GM10248 (cell line): Measurements from ENCODE around the gene SLC25A23.
"Not testable (repeated sequence)": the region's sequence is repeated elsewhere in the genome, so short reads cannot be mapped to it uniquely, and the experiment has no call there.

ENCODE experiments used
- CTCF ChIA-PET: fragments of 300-600 bp; sonication (Branson Sonifier 250); formaldehyde crosslinking; extraction: SDS; loops from one replicate; lab custom pipeline; 2021; ENCODE audit warnings: antibody characterized with exemption; lab: Yijun Ruan, JAX
- POLR2A ChIA-PET: fragments of 350-650 bp; sonication (Branson Sonifier 250); formaldehyde crosslinking; extraction: SDS; loops from one replicate; lab custom pipeline; 2020; ENCODE audit warnings: antibody characterized with exemption; lab: Yijun Ruan, JAX
- DNase-seq: peaks from one replicate; pipeline ENCODE4 v3.0.0; 2012; ENCODE audit errors: extremely low spot score
- TF ChIP-seq, protein P1 (sequence below): IDR thresholded peaks from 2 replicates; pipeline ENCODE4 v1.5.1; 2012; ENCODE audit warnings: mild to moderate bottlenecking, low read depth; ENCODE audit errors: extremely low read depth, missing control alignments, control extremely low read depth

Gene SLC25A23

DNA sequence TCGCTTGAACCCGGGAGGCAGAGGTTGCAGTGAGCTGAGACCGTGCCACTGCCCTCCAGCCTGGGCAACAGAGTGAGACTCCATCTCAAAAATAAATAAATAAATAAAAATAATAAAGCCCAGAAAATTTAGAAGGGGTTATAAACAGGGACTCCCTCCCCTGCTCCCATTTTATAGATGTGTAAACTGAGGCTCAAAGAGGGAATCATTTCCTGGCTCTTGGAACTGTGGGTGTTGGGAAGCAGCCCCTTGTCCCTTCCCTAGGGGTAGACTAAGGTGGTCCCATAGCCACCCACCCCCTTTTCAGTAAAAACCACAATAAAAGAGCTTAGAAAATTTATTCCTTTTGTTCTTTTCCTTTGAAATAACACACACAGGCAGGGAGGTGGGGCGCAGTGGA, 19.8 kb downstream of the SLC25A23 start:
- CTCF ChIA-PET = no interaction called here
- TF ChIP-seq, protein P1, sequence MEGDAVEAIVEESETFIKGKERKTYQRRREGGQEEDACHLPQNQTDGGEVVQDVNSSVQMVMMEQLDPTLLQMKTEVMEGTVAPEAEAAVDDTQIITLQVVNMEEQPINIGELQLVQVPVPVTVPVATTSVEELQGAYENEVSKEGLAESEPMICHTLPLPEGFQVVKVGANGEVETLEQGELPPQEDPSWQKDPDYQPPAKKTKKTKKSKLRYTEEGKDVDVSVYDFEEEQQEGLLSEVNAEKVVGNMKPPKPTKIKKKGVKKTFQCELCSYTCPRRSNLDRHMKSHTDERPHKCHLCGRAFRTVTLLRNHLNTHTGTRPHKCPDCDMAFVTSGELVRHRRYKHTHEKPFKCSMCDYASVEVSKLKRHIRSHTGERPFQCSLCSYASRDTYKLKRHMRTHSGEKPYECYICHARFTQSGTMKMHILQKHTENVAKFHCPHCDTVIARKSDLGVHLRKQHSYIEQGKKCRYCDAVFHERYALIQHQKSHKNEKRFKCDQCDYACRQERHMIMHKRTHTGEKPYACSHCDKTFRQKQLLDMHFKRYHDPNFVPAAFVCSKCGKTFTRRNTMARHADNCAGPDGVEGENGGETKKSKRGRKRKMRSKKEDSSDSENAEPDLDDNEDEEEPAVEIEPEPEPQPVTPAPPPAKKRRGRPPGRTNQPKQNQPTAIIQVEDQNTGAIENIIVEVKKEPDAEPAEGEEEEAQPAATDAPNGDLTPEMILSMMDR = no peak
- POLR2A ChIA-PET = no interaction called here
- no peak for DNase-seq

DNA sequence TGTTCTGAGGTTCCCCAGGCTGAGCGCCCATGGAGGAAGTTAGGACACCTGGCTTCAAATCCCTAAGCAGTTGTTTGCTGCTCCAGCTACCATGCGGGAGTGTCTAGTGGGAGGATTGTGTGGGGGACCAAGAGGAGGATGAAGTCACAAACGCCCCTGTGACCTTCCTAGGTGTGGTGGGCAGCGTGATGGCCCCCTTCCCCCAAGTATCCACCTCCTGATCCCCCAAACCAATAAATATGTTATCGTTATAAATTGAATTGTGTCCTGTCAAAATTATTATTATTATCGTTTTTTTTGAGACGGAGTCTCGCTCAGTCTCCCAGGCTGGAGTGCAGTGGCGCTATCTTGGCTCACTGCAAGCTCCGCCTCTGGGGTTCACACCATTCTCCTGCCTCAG, 25.9 kb downstream of the SLC25A23 start, which contains the start of gene SLC25A41:
Gene SLC25A41, minus strand, starts transcription at position 101 of the 400 bp plus-strand sequence. Its CDS starts 70 bp downstream, at position 31.
- ChIA-PET CTCF (no interaction called here), POLR2A (no interaction called here)
- no peak for DNase-seq
- TF ChIP-seq, protein P1 = no peak

DNA sequence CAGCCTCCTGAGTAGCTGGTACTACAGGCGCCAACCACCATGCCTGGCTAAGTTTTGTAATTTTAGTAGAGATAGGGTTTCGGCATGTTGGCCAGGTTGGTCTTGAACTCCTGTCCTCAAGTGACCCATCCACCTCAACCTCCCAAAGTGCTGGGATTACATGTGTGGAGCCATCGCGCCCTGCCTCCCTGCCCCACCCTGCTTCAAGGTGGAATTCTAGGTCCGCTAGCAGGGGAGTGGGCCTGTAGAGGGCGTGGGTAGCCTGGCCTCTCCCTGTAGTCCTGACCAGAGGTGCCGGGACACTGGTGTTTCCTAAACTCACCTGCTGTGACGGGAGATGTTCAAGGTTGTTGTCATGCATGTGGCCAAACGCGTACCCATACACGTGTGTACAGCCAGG, 26.4 kb downstream of the SLC25A23 start:
- ChIA-PET CTCF (no interaction called here), POLR2A (no interaction called here)
- no peak for DNase-seq
- TF ChIP-seq, protein P1 = no peak

DNA sequence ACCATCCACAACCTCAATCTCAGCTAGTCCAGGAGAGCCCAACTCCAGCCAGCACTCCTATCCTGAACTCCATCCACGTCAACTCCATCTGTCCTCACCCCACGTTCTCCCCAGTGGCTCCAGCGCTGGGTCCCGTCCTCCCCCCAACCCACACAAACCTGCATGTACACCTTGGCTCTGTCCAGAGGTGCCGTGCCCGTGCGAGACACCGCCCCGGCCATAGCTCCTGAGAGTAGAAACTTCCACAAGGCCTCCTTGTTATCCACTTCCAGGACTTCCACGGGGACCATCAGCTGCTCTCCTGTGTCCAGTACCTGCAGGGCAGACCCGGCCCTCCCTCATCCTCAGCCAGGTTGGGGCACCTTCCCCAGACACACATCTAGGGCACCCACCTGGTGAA, 27.7 kb downstream of the SLC25A23 start:
- POLR2A ChIA-PET = interaction anchor here (0.6 kb wide), 1 partner anchor 61 kb away, joined by 5 read pairs; no protein-coding TSS in a partner anchor
- CTCF ChIA-PET = no interaction called here
- no peak for DNase-seq
- TF ChIP-seq, protein P1 = no peak

DNA sequence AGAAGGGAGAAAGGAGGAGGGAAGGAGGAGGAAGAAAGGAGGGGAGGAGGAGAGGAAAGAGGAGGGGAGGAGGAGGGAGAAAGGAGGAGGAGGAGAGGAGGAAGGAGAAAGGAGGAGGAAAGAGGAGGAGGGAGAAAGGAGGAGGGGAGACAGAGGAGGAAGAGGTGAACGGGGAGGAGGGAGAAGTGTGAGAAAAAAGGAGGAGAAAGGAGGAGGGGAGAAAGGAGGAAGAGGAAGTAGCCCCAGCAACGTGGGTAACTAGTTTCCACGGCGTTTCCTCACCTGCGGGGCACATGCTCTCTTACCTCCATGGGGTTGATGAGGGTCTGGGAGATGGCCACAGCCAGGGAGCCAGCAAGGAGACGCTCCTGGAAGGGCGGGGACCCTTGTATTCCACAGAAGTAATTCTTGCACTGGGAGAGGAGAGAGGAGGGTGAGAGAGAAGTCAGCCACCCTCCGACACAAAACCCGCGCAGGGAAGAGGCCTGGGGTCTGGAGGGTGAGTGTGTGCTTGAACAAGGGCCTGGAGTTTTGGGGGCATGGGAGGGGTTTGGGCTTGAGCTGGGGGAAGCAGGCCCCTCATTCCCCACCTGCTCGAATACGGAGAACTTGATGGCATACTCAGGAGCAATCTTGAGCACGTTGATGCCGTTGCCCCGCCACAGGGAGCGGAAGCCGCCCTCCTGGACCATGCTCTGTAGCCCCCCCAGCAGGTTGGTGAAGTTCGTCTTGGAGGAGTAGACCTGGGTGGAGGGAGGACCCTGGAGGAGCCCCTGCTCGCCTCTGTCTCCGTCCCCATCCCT, 30.0 kb downstream of the SLC25A23 start:
- ChIA-PET POLR2A (no interaction called here), CTCF (interaction anchor here (1.2 kb wide), 1 partner anchor 52 kb away, joined by 3 read pairs; the partner anchor contains the start of gene DENND1C)
- TF ChIP-seq, protein P1 = no peak
- DNase-seq = no peak

DNA sequence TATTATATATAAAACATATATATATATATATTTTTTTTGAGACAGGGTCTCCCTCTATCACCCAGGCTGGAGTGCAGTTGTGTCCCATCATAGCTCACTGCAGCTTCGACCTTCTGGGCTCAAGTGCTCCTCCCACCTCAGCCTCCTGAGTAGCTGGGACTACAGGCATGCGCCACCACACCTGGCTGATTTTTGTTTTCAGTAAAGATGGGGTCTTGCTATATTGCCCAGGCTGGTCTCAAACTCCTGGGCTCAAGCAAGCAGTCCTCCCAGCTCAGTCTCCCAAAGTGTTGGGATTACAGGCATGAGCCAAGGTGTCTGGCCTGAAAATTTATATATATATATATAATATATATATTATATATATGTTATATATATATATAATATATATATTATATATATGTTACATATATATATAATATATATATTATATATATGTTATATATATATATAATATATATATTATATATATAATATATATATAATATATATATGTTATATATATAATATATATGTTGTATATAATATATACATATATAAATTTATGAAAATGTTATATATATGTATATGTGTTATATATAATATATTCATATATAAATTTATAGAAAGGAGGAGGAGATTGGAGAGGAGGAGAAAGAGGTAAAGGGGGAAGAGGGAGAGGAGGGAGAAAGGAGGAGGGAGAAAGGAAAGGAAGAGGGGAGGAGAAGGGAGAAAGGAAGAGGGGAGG, 30.7 kb downstream of the SLC25A23 start:
- CTCF ChIA-PET, POLR2A ChIA-PET, DNase-seq: not testable (repeated sequence)
